Muscle of leg (tissue), 11 donors: ENCODE data around the gene KCND2. TPM values are rescaled to one million over a fixed set of nuclear protein-coding genes. Genes with fewer than 3 reads are reported as not detected.

Experiments used
- DNase-seq: peaks from one replicate; pipeline ENCODE4 v3.0.0; 2013
- H3K27ac ChIP-seq: one replicate; pipeline ENCODE4 v1.5.1; 2013; ENCODE audit warnings: mild to moderate bottlenecking, low read length, control low read depth
- H3K27me3 ChIP-seq: one replicate; pipeline ENCODE4 v1.6.1; 2013; ENCODE audit warnings: low read length; ENCODE audit not compliant: control insufficient read depth, insufficient read depth
- H3K36me3 ChIP-seq: one replicate; pipeline ENCODE4 v1.6.1; 2013; ENCODE audit warnings: low read length; ENCODE audit not compliant: control insufficient read depth, insufficient read depth
- H3K4me1 ChIP-seq: one replicate; pipeline ENCODE4 v1.6.1; 2013; ENCODE audit warnings: low read length; ENCODE audit not compliant: control insufficient read depth, insufficient read depth
- H3K4me3 ChIP-seq: one replicate; pipeline ENCODE4 v1.5.1; 2013; ENCODE audit warnings: low read length, control low read depth
- H3K9me3 ChIP-seq: replicated peaks from 2 replicates; pipeline ENCODE4 v1.6.1; 2013; ENCODE audit warnings: low read depth, low read length; ENCODE audit not compliant: control insufficient read depth
- WGBS: methylation state at CpG from one replicate; pipeline ENCODE4 v1.1.5; 2013; ENCODE audit warnings: missing lambda C conversion rate; ENCODE audit not compliant: insufficient coverage; 5-methylcytosine and 5-hydroxymethylcytosine counted together
- polyA plus RNA-seq, 8 donors: library from polyadenylated mRNA; unstranded; fragments of 120-200 nt; gene quantifications; one replicate each; pipeline versions ENCODE4 v1.2.1 to v1.2.3, GENCODE V29; 2013; ENCODE audit warnings: inconsistent platforms in 1 of 8, low replicate concordance in 1 of 8; ENCODE audit not compliant: insufficient read length in 8 of 8, insufficient read depth in 1 of 8
- total RNA-seq: library from RNA; stranded (reverse); fragments of 120-200 nt; gene quantifications from one replicate; pipeline ENCODE4 v1.2.4, GENCODE V29; 2013

KCND2 gene
- total and polyA plus RNA-seq, 9 donors: 0.50 to 1.3 (median 0.88) TPM

- WGBS: 25% methylated on average over 1 of the region's 1 CpG
Observed at GRCh38 chr7:120785095-120785494, 512.1 kb downstream of the KCND2 start.

GRCh38 chr7:120792091-120792860 is 519.3 kb downstream of the KCND2 start:
- Histone ChIP-seq H3K4me3 (no peak overlapping the region), H3K36me3 (peaks cover 3% of the 10 kb centered on the region), H3K27ac (no peak overlapping the region), H3K9me3 (no peaks in the 10 kb centered on the region), H3K4me1 (no peaks in the 10 kb centered on the region), H3K27me3 (no peaks in the 10 kb centered on the region)
- WGBS: 32% methylated on average over 6 of the region's 13 CpGs
- peak; percentile 66 for DNase-seq

More at GRCh38 chr7:120785095-120785494, 512.1 kb downstream of the KCND2 start:
- Histone ChIP-seq H3K27ac (no peak overlapping the region), H3K36me3 (peaks cover 3% of the 10 kb centered on the region), H3K9me3 (no peaks in the 10 kb centered on the region), H3K4me1 (no peaks in the 10 kb centered on the region), H3K27me3 (no peaks in the 10 kb centered on the region), H3K4me3 (no peak overlapping the region)
- DNase-seq: no peak

GRCh38 chr7:120792861-120793130 is 519.8 kb downstream of the KCND2 start:
- Histone ChIP-seq H3K27me3 (no peaks in the 10 kb centered on the region), H3K4me3 (no peak overlapping the region), H3K4me1 (no peaks in the 10 kb centered on the region), H3K9me3 (no peaks in the 10 kb centered on the region), H3K27ac (no peak overlapping the region), H3K36me3 (peaks cover 3% of the 10 kb centered on the region)
- DNase-seq: no peak
- WGBS: 100% methylated on average over 2 of the region's 2 CpGs

GRCh38 chr7:120793213-120793936 is 520.4 kb downstream of the KCND2 start:
- no peaks in the 10 kb centered on the region for H3K9me3 ChIP-seq

GRCh38 chr7:120794106-120794729 is 521.2 kb downstream of the KCND2 start:
- no peaks in the 10 kb centered on the region for H3K27me3 ChIP-seq
- no peak for DNase-seq
- H3K4me1 ChIP-seq: no peaks in the 10 kb centered on the region
- no peak overlapping the region for H3K27ac ChIP-seq
- H3K4me3 ChIP-seq: no peak overlapping the region
- 33% methylated on average over 1 of the region's 4 CpGs for WGBS
- H3K9me3 ChIP-seq: no peaks in the 10 kb centered on the region
- peaks cover 3% of the 10 kb centered on the region for H3K36me3 ChIP-seq

More at GRCh38 chr7:120793213-120793936, 520.4 kb downstream of the KCND2 start:
- no peak for DNase-seq
- no peaks in the 10 kb centered on the region for H3K4me1 ChIP-seq
- no peaks in the 10 kb centered on the region for H3K27me3 ChIP-seq
- no peak overlapping the region for H3K27ac ChIP-seq
- WGBS: no CpG with 5 or more reads among the region's 3 CpGs
- peaks cover 3% of the 10 kb centered on the region for H3K36me3 ChIP-seq
- H3K4me3 ChIP-seq: no peak overlapping the region

- Histone ChIP-seq H3K4me1 (no peaks in the 10 kb centered on the region), H3K27ac (no peak overlapping the region), H3K27me3 (no peaks in the 10 kb centered on the region), H3K4me3 (no peak overlapping the region), H3K9me3 (no peaks in the 10 kb centered on the region), H3K36me3 (peaks cover 3% of the 10 kb centered on the region)
- no peak for DNase-seq
- WGBS: 80% methylated on average over 1 of the region's 7 CpGs
Observed at GRCh38 chr7:120797026-120797645, 524.2 kb downstream of the KCND2 start.

- DNase-seq: no peak
Observed at GRCh38 chr7:120799147-120799546, 526.2 kb downstream of the KCND2 start.

More at GRCh38 chr7:120799147-120799546, 526.2 kb downstream of the KCND2 start:
- H3K9me3 ChIP-seq: no peaks in the 10 kb centered on the region
- H3K4me1 ChIP-seq: no peaks in the 10 kb centered on the region
- WGBS: no CpG with 5 or more reads among the region's 1 CpG
- H3K4me3 ChIP-seq: no peak overlapping the region
- H3K27ac ChIP-seq: no peak overlapping the region
- H3K27me3 ChIP-seq: no peaks in the 10 kb centered on the region
- peaks cover 4% of the 10 kb centered on the region for H3K36me3 ChIP-seq
